ENCODE measurements around the gene SLCO1B1.
"Not testable (repeated sequence)": the region's sequence is repeated elsewhere in the genome, so short reads cannot be mapped to it uniquely, and the experiment has no call there.

Gene SLCO1B1

DNA sequence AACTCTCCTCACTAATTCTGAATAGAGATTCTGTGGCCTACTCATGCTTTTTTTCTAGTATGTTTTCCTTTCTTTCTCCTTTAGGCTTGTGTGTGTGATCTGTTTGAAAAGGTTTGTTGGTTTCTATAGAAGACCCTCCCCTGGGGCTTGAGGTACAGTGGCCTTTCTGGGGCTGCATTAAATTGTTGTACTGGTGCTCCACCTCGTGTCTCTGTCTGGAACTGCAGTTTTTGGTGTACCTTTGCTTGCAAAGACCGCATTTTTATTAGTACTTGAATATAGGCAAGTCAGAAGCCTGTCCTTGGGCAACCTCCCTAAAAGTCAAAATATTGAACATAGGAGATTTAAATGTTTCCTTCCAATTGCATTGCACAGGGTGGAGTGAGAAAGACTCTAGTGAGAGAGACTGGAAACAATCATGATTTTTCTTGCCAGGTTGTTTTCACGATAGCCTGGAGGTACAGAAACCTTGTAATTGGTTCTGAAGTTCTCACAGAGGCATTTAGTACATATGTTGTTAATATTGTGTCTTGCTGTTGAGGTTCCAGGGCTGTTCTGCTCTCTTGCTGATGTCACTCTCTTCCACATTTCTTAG, 39.0 kb downstream of the SLCO1B1 start:
- no peak overlapping the region for H3K9ac ChIP-seq
- no peak overlapping the region for H3K4me2 ChIP-seq (ENCODE audit: low read length)
- H3K27ac ChIP-seq = no peak overlapping the region
- no peaks in the 10 kb centered on the region for H3K27me3 ChIP-seq (ENCODE audit: control insufficient read depth, insufficient read depth, low read length)
- H3K4me1 ChIP-seq = no peaks in the 10 kb centered on the region
- H3K36me3 ChIP-seq (ENCODE audit: control insufficient read depth, insufficient read depth, low read length) = no peaks in the 10 kb centered on the region
- TF ChIP-seq, protein P1, sequence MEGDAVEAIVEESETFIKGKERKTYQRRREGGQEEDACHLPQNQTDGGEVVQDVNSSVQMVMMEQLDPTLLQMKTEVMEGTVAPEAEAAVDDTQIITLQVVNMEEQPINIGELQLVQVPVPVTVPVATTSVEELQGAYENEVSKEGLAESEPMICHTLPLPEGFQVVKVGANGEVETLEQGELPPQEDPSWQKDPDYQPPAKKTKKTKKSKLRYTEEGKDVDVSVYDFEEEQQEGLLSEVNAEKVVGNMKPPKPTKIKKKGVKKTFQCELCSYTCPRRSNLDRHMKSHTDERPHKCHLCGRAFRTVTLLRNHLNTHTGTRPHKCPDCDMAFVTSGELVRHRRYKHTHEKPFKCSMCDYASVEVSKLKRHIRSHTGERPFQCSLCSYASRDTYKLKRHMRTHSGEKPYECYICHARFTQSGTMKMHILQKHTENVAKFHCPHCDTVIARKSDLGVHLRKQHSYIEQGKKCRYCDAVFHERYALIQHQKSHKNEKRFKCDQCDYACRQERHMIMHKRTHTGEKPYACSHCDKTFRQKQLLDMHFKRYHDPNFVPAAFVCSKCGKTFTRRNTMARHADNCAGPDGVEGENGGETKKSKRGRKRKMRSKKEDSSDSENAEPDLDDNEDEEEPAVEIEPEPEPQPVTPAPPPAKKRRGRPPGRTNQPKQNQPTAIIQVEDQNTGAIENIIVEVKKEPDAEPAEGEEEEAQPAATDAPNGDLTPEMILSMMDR (IDR thresholded peaks at IDR 0.05) = no peak
- H3K9me3 ChIP-seq (ENCODE audit: control insufficient read depth, low read length) = no peaks in the 10 kb centered on the region
- H2AFZ ChIP-seq = no peak overlapping the region
- H3K4me3 ChIP-seq (ENCODE audit: low read depth, low read length) = no peak overlapping the region
- no peaks in the 10 kb centered on the region for H3K79me2 ChIP-seq

GRCh38 chr12:21172079-21172478, 41.1 kb downstream of the SLCO1B1 start:
- Histone ChIP-seq H3K4me2 (ENCODE audit: low read length) (no peak overlapping the region), H3K4me1 (no peaks in the 10 kb centered on the region), H3K9me3 (ENCODE audit: control insufficient read depth, low read length) (no peaks in the 10 kb centered on the region), H3K9ac (no peak overlapping the region), H3K4me3 (ENCODE audit: low read depth, low read length) (no peak overlapping the region), H3K79me2 (no peaks in the 10 kb centered on the region), H3K27me3 (ENCODE audit: control insufficient read depth, insufficient read depth, low read length) (no peaks in the 10 kb centered on the region), H3K36me3 (ENCODE audit: control insufficient read depth, insufficient read depth, low read length) (no peaks in the 10 kb centered on the region), H3K27ac (no peak overlapping the region), H2AFZ (no peak overlapping the region)
- TF ChIP-seq, protein P1 (IDR thresholded peaks at IDR 0.05) = no peak

GRCh38 chr12:21183721-21184275, 52.8 kb downstream of the SLCO1B1 start:
- Histone ChIP-seq H3K27ac (no peak overlapping the region), H3K79me2 (no peaks in the 10 kb centered on the region), H3K27me3 (ENCODE audit: control insufficient read depth, insufficient read depth, low read length) (no peaks in the 10 kb centered on the region), H2AFZ (no peak overlapping the region), H3K4me2 (ENCODE audit: low read length) (no peak overlapping the region), H3K4me3 (ENCODE audit: low read depth, low read length) (no peak overlapping the region), H3K4me1 (no peaks in the 10 kb centered on the region), H3K9me3 (ENCODE audit: control insufficient read depth, low read length) (no peaks in the 10 kb centered on the region), H3K9ac (no peak overlapping the region), H3K36me3 (ENCODE audit: control insufficient read depth, insufficient read depth, low read length) (no peaks in the 10 kb centered on the region)
- TF ChIP-seq, protein P1 (IDR thresholded peaks at IDR 0.05) = no peak

DNA sequence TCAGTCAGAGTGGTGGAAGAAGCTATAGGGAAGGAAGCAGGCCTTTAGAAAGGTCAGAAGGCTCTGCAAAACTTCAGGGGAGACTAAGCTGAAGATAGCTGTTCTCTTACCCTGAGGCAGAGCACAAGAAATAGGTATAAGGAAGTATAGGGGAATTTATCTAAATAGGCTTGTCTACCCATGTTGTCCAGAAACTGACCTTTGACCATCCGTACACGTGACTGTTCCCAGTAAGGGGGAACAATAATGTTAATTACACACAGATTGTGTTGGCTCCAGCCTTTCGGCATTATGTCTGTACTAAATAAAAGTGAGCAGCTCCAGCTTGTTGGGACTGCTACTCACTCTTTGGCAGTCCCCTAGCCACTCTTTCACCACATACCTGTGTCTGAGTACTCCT, 59.0 kb downstream of the SLCO1B1 start:
- Histone ChIP-seq H3K4me3 (ENCODE audit: low read depth, low read length) (no peak overlapping the region), H3K27ac (no peak overlapping the region), H3K79me2 (no peaks in the 10 kb centered on the region), H3K4me1 (no peaks in the 10 kb centered on the region), H3K9ac (no peak overlapping the region), H3K36me3 (ENCODE audit: control insufficient read depth, insufficient read depth, low read length) (no peaks in the 10 kb centered on the region), H3K27me3 (ENCODE audit: control insufficient read depth, insufficient read depth, low read length) (no peaks in the 10 kb centered on the region), H3K9me3 (ENCODE audit: control insufficient read depth, low read length) (no peaks in the 10 kb centered on the region), H3K4me2 (ENCODE audit: low read length) (no peak overlapping the region), H2AFZ (no peak overlapping the region)
- TF ChIP-seq, protein P1 (IDR thresholded peaks at IDR 0.05) = no peak

GRCh38 chr12:21214433-21214832, 83.4 kb downstream of the SLCO1B1 start:
- H3K36me3 ChIP-seq (ENCODE audit: control insufficient read depth, insufficient read depth, low read length); H2AFZ ChIP-seq; H3K4me3 ChIP-seq (ENCODE audit: low read depth, low read length); H3K4me2 ChIP-seq (ENCODE audit: low read length); H3K27me3 ChIP-seq (ENCODE audit: control insufficient read depth, insufficient read depth, low read length); H3K79me2 ChIP-seq; H3K4me1 ChIP-seq; H3K27ac ChIP-seq; H3K9me3 ChIP-seq (ENCODE audit: control insufficient read depth, low read length); H3K9ac ChIP-seq: not testable (repeated sequence)
